SK-MEL-5 (cell line): ENCODE data around the gene C9orf152. TPM values are rescaled to one million over a fixed set of nuclear protein-coding genes. Genes with fewer than 3 reads are reported as not detected.

Experiments
- DNase-seq: peaks from one replicate; pipeline ENCODE4 v3.0.0-alpha.2; 2016; ENCODE audit warnings: low read depth, low spot score
- in situ Hi-C: cut with HindIII; loops from 2 replicates; pipeline ENCODE4 v1.10.0; 2016; ENCODE audit warnings: low sequenced_read_pairs, high pct_unique_total_duplicates, low pct_unique_long_range_greater_than_20kb
- total RNA-seq: library from RNA; depleted of rRNA; stranded (reverse); fragments of >200 nt; shearing (Covaris generic); gene quantifications from 2 replicates; pipeline ENCODE4 v1.2.3, GENCODE V29; 2014; rRNA removed

The C9orf152 gene
- total RNA-seq, 1 experiment from 2014 or later: not detected

DNA sequence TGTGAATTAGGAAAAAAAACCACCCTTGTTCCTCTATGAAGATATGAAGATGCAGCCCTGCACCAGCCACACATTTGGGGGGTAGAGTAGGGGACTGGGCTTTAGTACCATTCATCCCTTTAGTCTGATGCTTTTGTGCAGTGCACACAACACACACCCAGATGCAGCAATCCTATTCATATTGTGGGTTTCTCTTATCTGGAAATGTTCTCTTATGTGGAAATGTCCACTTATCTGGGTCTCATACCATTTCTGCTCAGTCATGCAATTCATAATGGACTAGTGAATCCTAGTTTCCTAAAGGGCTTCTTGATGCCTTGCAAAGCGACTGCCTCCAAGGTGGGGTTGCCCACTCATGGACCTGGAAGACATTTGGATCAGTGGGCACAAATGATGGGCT is 47.8 kb downstream of the C9orf152 start:
- no peak for DNase-seq
- in situ Hi-C loops: no loop called here

- DNase-seq: no peak
- in situ Hi-C loops: no loop called here
Measured at GRCh38 chr9:110157823-110158664, 49.9 kb downstream of the C9orf152 start.

DNA sequence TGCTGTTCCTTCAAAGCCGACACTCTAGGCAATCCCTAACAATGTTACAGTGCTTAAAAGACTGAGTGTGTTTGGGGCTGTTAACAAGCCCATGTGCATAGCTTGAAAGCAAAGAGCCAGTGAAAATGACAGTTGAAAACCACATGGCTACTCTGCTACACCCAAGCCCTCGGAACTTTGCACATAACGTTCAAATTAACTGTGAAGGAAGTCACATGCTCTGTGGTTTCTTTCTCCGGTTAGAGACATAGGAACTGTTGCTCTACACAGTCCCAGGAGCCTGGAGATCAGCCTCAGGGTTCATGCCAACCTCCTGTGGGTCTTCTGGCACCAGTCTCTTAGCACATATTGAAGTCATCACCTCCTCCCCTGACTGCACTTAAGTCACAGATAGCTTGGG is 51.1 kb downstream of the C9orf152 start:
- DNase-seq: peak; percentile 80
- in situ Hi-C loops: no loop called here

DNA sequence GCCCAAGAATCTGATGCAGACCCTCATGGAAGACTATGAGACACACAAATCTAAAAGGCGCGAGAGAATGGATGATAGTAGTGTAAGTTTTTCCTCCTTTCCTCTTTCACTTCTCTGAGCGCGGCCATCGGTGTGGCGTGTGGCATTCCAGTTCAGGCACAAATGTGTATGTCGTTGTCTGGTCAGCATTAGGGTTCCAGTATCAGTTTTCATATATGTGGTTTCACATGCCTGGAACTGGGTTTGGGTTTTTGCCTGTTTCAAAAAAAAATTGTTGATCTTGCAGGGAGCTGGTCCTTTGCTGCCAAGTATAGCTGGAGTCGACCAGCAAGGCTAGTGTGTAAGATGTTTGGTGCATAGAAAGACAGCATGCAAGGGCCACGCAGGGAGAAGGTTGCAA is 51.5 kb downstream of the C9orf152 start:
- DNase-seq: no peak
- in situ Hi-C loops: no loop called here

GRCh38 chr9:110155751-110156150 is 52.2 kb downstream of the C9orf152 start:
- in situ Hi-C loops: no loop called here
- no peak for DNase-seq

DNA sequence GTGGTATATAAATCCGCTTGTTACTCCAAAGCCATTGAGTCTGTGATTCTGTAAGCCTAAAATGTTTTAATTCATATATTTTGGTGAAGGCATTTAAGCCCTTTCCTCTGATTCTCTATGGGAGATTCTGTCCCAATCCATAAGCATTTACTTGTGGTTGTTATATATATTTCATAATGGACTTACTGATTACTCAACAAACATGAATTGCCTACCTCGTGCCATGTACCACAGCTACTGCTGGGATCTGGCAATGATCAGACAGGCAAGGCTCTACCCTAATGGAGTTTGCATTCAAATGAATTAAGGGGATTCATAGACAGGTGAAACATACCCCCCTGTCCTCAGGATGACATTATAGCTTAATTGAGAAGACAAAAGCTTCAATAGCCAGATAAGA is 54.5 kb downstream of the C9orf152 start:
- in situ Hi-C loops: no loop called here
- no peak for DNase-seq

DNA sequence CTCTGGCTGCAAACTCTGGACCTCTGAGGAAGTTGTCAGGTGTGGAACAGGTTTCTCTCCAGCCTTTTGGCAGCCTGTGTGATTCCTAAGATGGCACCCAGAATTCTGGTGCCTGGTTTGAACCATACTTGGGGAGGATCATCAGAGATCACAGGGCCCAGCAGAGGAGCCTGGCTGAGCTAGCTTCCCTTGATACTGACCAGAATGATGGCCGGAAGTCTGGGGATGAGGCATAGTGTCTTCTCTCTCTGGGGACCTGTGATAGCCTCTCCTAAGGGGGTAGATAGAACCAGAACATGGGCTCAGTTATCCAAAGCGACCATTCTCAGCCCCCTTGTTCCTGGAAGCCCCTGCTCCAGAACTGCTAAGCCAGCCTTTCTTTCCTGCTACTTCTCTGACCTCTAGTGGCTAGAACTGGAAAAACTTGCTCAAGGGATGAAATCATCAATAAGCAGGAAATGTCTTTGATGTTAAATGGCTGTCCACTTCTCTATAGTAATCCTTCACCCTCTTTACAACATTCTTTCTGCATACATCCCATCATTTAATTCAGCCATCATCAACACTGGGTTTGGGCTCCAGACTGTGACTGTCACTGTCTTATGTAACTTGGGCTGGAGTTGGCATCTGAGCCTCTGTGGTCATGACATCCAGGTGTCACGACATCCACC is 55.1 kb downstream of the C9orf152 start:
- peak; percentile 76 for DNase-seq
- in situ Hi-C loops: no loop called here

Other genes with a start within 250 kb of the C9orf152 start
- gene TXN, start 48.3 kb upstream of the C9orf152 start, total RNA-seq: 421 and 448 TPM in 2 replicates
- gene TXNDC8, start 129.7 kb upstream of the C9orf152 start, total RNA-seq: not detected in 2 replicates